ENCODE data around the gene CPNE1.
"Not testable (repeated sequence)": the region's sequence is repeated elsewhere in the genome, so short reads cannot be mapped to it uniquely, and the experiment has no call there.

Gene CPNE1

DNA sequence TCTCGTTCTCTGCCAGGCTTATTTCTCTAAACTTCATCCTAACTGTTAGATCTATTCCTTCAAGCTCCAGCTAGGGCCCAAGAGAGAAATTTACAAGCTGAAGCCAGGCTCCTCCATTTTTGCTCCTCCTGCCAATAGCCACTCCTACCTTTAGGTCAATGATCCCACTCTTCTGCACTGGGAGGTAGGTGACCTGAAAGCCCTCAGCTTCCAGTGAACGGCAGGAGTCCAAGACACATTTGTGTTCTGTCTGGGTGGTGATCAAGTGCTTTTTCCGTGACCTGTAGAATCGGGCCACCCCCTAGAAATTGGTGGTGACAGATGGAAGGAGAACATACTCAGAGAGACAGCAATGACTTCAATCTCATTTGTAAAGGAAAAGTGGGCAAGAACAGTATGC lies 25.6 kb upstream of the CPNE1 start:
- no peak overlapping the region for H3K27ac ChIP-seq
- TF ChIP-seq, protein P1, sequence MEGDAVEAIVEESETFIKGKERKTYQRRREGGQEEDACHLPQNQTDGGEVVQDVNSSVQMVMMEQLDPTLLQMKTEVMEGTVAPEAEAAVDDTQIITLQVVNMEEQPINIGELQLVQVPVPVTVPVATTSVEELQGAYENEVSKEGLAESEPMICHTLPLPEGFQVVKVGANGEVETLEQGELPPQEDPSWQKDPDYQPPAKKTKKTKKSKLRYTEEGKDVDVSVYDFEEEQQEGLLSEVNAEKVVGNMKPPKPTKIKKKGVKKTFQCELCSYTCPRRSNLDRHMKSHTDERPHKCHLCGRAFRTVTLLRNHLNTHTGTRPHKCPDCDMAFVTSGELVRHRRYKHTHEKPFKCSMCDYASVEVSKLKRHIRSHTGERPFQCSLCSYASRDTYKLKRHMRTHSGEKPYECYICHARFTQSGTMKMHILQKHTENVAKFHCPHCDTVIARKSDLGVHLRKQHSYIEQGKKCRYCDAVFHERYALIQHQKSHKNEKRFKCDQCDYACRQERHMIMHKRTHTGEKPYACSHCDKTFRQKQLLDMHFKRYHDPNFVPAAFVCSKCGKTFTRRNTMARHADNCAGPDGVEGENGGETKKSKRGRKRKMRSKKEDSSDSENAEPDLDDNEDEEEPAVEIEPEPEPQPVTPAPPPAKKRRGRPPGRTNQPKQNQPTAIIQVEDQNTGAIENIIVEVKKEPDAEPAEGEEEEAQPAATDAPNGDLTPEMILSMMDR (conservative IDR thresholded peaks at IDR 0.05), result no peak

DNA sequence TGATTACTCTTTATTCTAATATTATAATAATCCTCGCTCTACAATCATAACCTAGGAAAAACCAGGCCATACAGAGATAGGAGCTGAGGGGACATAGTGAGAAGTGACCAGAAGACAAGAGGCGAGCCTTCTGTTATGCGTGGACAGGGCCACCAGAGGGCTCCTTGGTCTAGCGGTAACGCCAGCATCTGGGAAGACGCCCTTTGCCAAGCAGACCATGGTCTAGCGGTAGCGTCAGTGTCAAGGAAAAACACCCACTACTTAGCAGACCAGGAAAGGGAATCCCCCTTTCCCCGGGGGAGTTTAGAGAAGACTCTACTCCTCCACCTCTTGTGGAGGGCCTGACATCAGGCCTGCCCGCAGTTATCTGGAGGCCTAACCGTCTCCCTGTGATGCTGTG lies 22.2 kb upstream of the CPNE1 start:
- TF ChIP-seq, protein P1 (conservative IDR thresholded peaks at IDR 0.05), result peak; percentile 33
- H3K27ac ChIP-seq, result not testable (repeated sequence)

DNA sequence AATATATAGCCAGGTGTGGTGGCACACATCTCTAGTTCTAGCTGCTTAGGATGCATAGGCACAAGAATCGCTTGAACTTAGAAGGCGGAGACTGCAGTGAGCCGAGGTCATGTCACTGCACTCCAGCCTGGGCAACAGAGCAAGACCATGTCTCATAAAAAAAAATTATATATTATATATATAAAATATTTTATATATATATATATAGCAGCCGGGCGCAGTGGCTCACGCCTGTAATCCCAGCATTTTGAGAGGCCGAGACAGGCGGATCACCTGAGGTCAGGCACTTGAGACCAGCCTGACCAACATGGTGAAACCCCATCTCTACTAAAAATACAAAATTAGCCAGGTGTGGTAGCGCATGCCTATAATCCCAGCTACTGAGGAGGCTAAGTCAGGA lies 20.7 kb upstream of the CPNE1 start:
- H3K27ac ChIP-seq, result not testable (repeated sequence)

DNA sequence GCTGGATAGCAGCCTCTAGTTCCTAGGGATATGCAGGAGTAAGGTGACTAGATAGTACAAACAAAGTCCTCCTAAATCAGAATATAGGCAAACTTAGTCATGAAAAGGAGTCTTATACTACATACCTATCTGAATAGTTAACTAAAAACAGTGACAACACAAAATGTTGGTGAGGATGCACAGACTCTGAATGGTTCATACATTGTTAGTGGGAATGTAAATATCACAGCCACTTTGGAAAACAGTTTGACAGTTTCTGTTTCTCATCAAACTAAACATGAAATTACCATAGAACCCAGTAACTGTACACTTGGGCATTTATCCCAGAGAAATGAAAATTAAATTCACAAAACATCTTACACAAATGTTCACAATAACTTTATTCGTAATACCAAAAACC lies 17.3 kb upstream of the CPNE1 start:
- H3K27ac ChIP-seq, result no peak overlapping the region

DNA sequence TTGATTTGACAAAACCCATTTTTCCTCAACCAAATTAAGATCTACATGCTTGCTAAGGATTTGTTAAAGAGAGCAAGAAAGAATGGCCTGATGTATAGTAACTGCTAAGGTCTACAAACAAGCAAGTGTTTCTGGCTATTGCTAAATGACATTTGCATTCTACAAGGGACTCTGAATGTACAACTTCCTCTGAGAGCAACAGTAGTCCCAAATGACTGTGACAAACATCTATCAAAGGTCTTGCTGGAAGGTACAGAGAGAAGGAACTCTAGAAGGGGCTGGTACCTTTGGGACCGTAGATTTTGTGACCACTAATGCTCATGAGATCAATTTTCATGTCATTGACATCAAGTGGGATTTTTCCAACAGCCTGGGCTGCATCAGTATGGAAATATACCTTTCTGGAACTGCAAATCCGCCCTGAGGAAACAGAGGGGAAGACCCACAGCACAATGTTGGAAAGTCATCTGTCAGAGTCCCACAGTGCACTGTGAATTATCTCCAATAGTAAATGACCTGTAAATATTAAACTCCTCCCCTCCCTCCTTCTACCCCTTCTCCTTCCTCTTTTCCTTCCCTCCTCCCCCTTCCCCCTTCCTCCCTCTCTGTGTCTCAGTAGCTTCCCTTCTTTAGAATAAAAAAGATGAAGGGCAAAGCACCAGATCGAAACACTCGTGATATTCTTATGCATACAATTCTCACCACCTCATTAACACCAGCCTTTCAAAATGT lies 15.9 kb upstream of the CPNE1 start:
- no peak overlapping the region for H3K27ac ChIP-seq
- TF ChIP-seq, protein P1 (conservative IDR thresholded peaks at IDR 0.05), result no peak

More for the DNA sequence above, 17.3 kb upstream of the CPNE1 start:
- TF ChIP-seq, protein P1 (conservative IDR thresholded peaks at IDR 0.05), result no peak

DNA sequence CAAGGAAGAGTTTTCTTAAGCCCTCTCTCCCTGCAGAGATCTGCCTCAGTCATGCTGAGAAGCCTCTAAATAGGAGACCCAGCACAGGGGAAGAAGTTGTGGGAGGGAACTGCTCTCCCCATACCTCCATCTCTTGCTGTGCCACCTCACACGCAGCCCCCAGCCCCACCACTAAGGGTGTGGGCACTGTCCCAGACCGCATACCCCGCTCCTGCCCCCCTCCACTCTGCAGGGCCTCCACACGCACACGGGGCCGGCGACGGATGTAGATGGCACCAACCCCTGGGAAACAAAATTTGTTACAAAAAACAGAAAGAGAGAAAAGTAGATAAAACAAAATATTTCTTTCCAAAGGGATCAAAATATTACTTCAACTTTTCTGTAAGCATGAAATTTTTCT lies 10.2 kb upstream of the CPNE1 start:
- TF ChIP-seq, protein P1 (conservative IDR thresholded peaks at IDR 0.05), result no peak
- H3K27ac ChIP-seq, result no peak overlapping the region

DNA sequence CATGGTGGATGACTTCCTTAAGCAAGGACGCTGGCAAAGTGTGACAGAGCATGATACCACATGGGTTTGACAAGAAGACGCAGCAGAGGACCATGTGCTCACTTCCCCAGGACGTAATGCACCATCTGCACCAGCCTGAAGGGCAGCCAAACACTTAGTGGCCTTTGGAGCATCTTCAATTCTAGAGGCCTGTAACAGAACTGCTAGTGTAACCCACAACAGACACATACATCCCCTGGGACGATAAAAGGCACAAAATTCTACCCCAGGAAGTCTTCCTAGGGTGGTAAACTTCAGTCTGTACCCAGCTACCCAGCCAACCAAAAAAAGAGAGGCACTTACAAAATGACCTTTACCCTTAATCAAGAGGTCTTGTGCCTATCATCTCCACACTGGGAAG lies 9.2 kb upstream of the CPNE1 start:
- TF ChIP-seq, protein P1 (conservative IDR thresholded peaks at IDR 0.05), result no peak

DNA sequence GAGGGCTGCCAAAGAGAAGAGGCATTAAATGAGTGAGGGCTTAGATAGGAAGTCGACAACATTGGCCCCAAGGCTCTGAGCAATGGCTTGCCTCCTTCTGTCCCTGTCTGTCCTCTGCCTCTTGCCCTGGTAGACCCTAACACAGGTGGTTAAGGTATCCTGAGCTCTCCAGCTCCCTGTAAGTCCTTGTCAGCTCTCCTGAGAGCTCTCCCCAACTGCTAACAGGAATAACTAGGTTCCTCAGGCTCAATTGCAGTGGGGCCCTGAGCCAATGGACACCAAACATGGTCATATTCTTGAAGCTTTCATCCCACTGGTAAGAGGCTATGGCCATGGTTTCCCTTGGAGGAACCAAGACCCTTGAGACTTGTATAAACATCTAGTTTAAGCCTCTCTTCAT lies 5.0 kb upstream of the CPNE1 start:
- TF ChIP-seq, protein P1 (conservative IDR thresholded peaks at IDR 0.05), result no peak

More for the DNA sequence above, 9.2 kb upstream of the CPNE1 start:
- H3K27ac ChIP-seq, result no peak overlapping the region

More for the DNA sequence above, 5.0 kb upstream of the CPNE1 start:
- no peak overlapping the region for H3K27ac ChIP-seq

Data from VCaP (cell line).